ENCODE results near the gene ARHGEF25.

- TF ChIP-seq POLR2AphosphoS5 (IDR thresholded peaks at IDR 0.05) (no peak), EP300 (IDR thresholded peaks at IDR 0.05) (no peak), CTCF (IDR thresholded peaks at IDR 0.05) (no peak), POLR2A (IDR thresholded peaks at IDR 0.05) (no peak)
Measured at GRCh38 chr12:57592551-57593165, 18.6 kb upstream of the ARHGEF25 start.

All from upper lobe of left lung (tissue), 4 donors.